Endothelial cell of umbilical vein (primary cell): ENCODE data around the gene H3-3A. TPM values are rescaled to one million over a fixed set of nuclear protein-coding genes. Genes with fewer than 3 reads are reported as not detected.
A peak's percentile ranks its signal among the peaks of the same experiment; 100 is the strongest.

Source experiments
- BruUV-seq: library from RNA; stranded (reverse); fragments of 400-500 nt; replicated peaks from 2 replicates; lab custom pipeline; 2021; lab: Mats Ljungman, UMichigan
- CTCF ChIA-PET: fragments of 300-600, 350-600 bp; sonication (Branson Sonifier 250); formaldehyde crosslinking; loops from one replicate; lab custom pipeline; 2021; ENCODE audit warnings: antibody characterized with exemption, inconsistent platforms; lab: Charles Lee
- POLR2A ChIA-PET: fragments of 300-600, 350-600 bp; sonication (Branson Sonifier 250); formaldehyde crosslinking; loops from one replicate; lab custom pipeline; 2021; ENCODE audit warnings: antibody characterized with exemption, inconsistent platforms; lab: Charles Lee
- DNase-seq: peaks from one replicate; pipeline ENCODE4 v3.0.0-alpha.2; 2011; ENCODE audit warnings: low read depth, low spot score
- FAIRE-seq: peaks from 2 replicates; lab custom pipeline; 2011; peaks lifted over from hg19 to GRCh38; lab: Jason Lieb, UNC
- H2AFZ ChIP-seq: 2 replicates; pipeline ENCODE4 v1.6.0; 2012; ENCODE audit warnings: low read depth, low read length, control low read depth, inconsistent platforms
- H3K27ac ChIP-seq: 2 replicates; pipeline ENCODE4 v1.5.1; 2011; ENCODE audit warnings: low read depth, mild to moderate bottlenecking, control low read depth, low read length, moderate library complexity; ENCODE audit not compliant: insufficient read depth
- H3K27me3 ChIP-seq, 2 experiments: 2 replicates each; pipeline versions ENCODE4 v1.6.0 to v1.6.1; 2011; ENCODE audit warnings: low read length in 2 of 2, mixed read lengths in 1 of 2; ENCODE audit not compliant: control insufficient read depth in 2 of 2, insufficient read depth in 2 of 2
- H3K36me3 ChIP-seq, 2 experiments: 2 replicates in 1 of 2; 3 replicates in 1 of 2; pipeline ENCODE4 v1.5.1; 2011; ENCODE audit warnings: low read length in 2 of 2, mild to moderate bottlenecking in 1 of 2, moderate library complexity in 1 of 2; ENCODE audit not compliant: control insufficient read depth in 2 of 2, insufficient read depth in 2 of 2; ENCODE audit errors: extremely low read depth in 1 of 2
- H3K4me1 ChIP-seq: 3 replicates; pipeline ENCODE4 v1.5.1; 2011; ENCODE audit warnings: mild to moderate bottlenecking, low read length; ENCODE audit not compliant: control insufficient read depth, insufficient read depth; ENCODE audit errors: extremely low read depth
- H3K4me2 ChIP-seq: 2 replicates; pipeline ENCODE4 v1.6.1; 2011; ENCODE audit warnings: low read length, control low read depth, mixed read lengths; ENCODE audit not compliant: insufficient read depth
- H3K4me3 ChIP-seq, 3 experiments: fragments of 200-600 bp in 1 of 3; sonication (generic), shearing (Covaris generic) in 1 of 3; replicated peaks in 1 of 3; 2 replicates each; pipeline ENCODE4 v1.5.1; 2011 to 2016; ENCODE audit warnings: control low read depth in 3 of 3, low read length in 3 of 3, mild to moderate bottlenecking in 2 of 3, inconsistent platforms in 1 of 3, low read depth in 1 of 3, moderate library complexity in 1 of 3; ENCODE audit not compliant: insufficient read depth in 1 of 3
- H3K79me2 ChIP-seq: 2 replicates; pipeline ENCODE4 v1.6.0; 2012; ENCODE audit warnings: low read length, inconsistent platforms; ENCODE audit not compliant: control insufficient read depth, insufficient read depth
- H3K9ac ChIP-seq: replicated peaks from 2 replicates; pipeline ENCODE3; 2011; ENCODE audit warnings: low read length, control low read depth; ENCODE audit not compliant: insufficient read depth; ENCODE audit errors: extremely low read depth
- H3K9me1 ChIP-seq: replicated peaks from 3 replicates; pipeline ENCODE4 v1.6.0; 2011; ENCODE audit warnings: mild to moderate bottlenecking, low read length; ENCODE audit not compliant: control insufficient read depth, insufficient read depth; ENCODE audit errors: extremely low read depth
- H3K9me3 ChIP-seq: replicated peaks from 2 replicates; pipeline ENCODE4 v1.5.1; 2012; ENCODE audit warnings: low read length, inconsistent platforms; ENCODE audit not compliant: control insufficient read depth, insufficient read depth
- H4K20me1 ChIP-seq: replicated peaks from 2 replicates; pipeline ENCODE3; 2011; ENCODE audit warnings: mild to moderate bottlenecking, low read length; ENCODE audit not compliant: control insufficient read depth, insufficient read depth; ENCODE audit errors: extremely low read depth
- FOS ChIP-seq: IDR thresholded peaks from 2 replicates; pipeline ENCODE4 v1.6.1; 2011; ENCODE audit warnings: mild to moderate bottlenecking, low read length, moderate library complexity, borderline replicate concordance; ENCODE audit not compliant: insufficient read depth
- GATA2 ChIP-seq: IDR thresholded peaks from 2 replicates; pipeline ENCODE4 v1.7.0; 2011; ENCODE audit warnings: low read depth, mild to moderate bottlenecking, moderate library complexity, mixed read lengths, low read length; ENCODE audit not compliant: insufficient read length, insufficient read depth
- JUN ChIP-seq: IDR thresholded peaks from 2 replicates; pipeline ENCODE4 v1.6.1; 2011; ENCODE audit warnings: borderline replicate concordance, low read depth; ENCODE audit not compliant: insufficient read length, insufficient read depth
- MYC ChIP-seq: IDR thresholded peaks from one replicate; pipeline ENCODE4 v1.6.1; 2011; ENCODE audit warnings: mild to moderate bottlenecking, low read depth, low read length
- POLR2AphosphoS5 ChIP-seq: IDR thresholded peaks from 2 replicates; pipeline ENCODE4 v1.6.1; 2012; ENCODE audit warnings: low read depth, mild to moderate bottlenecking, control low read depth, low read length, moderate library complexity; ENCODE audit not compliant: insufficient read depth
- dilution Hi-C: fragments of 300-500 bp; cut with MboI; formaldehyde crosslinking; loops from one replicate; pipeline ENCODE4 v1.15.0; 2019; ENCODE audit warnings: low sequenced_read_pairs; ENCODE audit not compliant: extremely low pct_ligation_motif_present
- intact Hi-C: fragments of 100-400 bp; cut with micrococcal nuclease; formaldehyde crosslinking; loops from one replicate; pipeline ENCODE4 v1.10.0; 2022
- polyA plus RNA-seq, 4 experiments: library from polyadenylated mRNA; depleted of rRNA in 3 of 4; stranded (reverse) in 3 of 4; unstranded in 1 of 4; fragments of >200 nt; gene quantifications; 2 replicates each; pipeline versions ENCODE4 v1.2.1 to v1.2.3, GENCODE V29; 2011 to 2012; ENCODE audit warnings: missing spikeins in 1 of 4
- total RNA-seq: library from RNA; stranded (reverse); gene quantifications from 2 replicates; pipeline ENCODE4 v1.2.3, GENCODE V29; 2021
- TF ChIP-seq, protein P1 (sequence below), 2 donors: IDR thresholded peaks; 1 replicate in 1 of 2; 2 replicates in 1 of 2; pipeline ENCODE4 v1.5.1; 2011; ENCODE audit warnings: low read length in 2 of 2, mild to moderate bottlenecking in 2 of 2, moderate library complexity in 2 of 2, control low read depth in 1 of 2, inconsistent platforms in 1 of 2, low read depth in 1 of 2; ENCODE audit not compliant: insufficient read depth in 1 of 2; ENCODE audit errors: extremely low read depth in 1 of 2
- TF ChIP-seq, protein P2 (sequence below): IDR thresholded peaks from 2 replicates; pipeline ENCODE4 v1.6.1; 2011; ENCODE audit not compliant: insufficient read depth, insufficient read length

H3-3A gene
- total and polyA plus RNA-seq, 2 donors (not counting 3 experiments of a cell fraction or from before 2014, with no cell fraction given), result 426 to 477 TPM

DNA sequence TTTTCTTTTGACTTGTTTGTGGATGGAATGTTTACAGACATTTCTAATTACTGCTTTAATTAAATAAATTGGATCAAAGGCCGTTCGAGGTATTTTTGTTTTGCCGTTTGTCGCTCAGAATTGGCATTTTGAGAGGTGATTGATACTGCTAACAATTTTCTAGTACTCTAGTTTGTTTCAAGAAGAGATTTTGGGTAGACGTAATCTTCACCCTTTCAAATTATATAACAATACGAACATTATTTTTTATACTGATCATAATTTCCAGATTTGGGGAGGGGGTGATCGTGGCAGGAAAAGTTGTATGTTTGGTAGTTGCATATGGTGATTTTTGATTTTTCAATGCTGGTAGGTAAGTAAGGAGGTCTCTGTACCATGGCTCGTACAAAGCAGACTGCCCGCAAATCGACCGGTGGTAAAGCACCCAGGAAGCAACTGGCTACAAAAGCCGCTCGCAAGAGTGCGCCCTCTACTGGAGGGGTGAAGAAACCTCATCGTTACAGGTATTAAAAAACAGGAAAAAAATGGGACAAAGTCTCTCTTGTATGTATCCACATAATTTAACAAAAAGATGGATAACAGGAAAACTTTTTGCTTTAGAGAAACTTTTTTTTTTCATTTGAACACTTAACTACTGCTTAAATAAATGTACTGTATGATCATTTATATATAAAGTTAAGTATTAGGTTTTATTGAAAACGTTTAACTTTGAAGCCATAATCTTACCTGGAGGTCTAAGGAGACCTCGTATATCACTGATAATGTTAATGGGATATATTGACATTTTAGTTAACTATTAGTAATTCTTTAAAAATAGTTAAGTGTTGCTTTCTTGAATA lies 1.7 kb downstream of the H3-3A start:
- FAIRE-seq, result no peak
- no TSS peak for BruUV-seq

More for the DNA sequence above, 1.7 kb downstream of the H3-3A start:
- H2AFZ ChIP-seq, result no peak overlapping the region
- H3K4me3 ChIP-seq, result peak overlapping the region; percentile 60 to 99 (median 90)
- dilution Hi-C loops (no loop called here), intact Hi-C loops (loop anchor here (1.0 to 5.0 kb wide), 6 partner anchors 19 to 637 kb away; partner anchors contain the start of genes ACBD3, LBR and PYCR2)
- peaks cover 24% of the 10 kb centered on the region for H3K4me1 ChIP-seq
- no peaks in the 10 kb centered on the region for H3K9me3 ChIP-seq
- no peaks in the 10 kb centered on the region for H3K27me3 ChIP-seq
- ChIA-PET POLR2A (interaction anchor here (0.6 to 1.1 kb wide), 4 partner anchors 15 to 481 kb away, joined by 4 to 9 read pairs (median 5); partner anchors contain the start of gene SDE2), CTCF (interaction anchor here (0.6 to 4.2 kb wide), 52 partner anchors 9 to 619 kb away, joined by 3 to 139 read pairs (median 6); partner anchors contain the start of genes LIN9, SDE2 and SRP9)
- TF ChIP-seq, protein P1, sequence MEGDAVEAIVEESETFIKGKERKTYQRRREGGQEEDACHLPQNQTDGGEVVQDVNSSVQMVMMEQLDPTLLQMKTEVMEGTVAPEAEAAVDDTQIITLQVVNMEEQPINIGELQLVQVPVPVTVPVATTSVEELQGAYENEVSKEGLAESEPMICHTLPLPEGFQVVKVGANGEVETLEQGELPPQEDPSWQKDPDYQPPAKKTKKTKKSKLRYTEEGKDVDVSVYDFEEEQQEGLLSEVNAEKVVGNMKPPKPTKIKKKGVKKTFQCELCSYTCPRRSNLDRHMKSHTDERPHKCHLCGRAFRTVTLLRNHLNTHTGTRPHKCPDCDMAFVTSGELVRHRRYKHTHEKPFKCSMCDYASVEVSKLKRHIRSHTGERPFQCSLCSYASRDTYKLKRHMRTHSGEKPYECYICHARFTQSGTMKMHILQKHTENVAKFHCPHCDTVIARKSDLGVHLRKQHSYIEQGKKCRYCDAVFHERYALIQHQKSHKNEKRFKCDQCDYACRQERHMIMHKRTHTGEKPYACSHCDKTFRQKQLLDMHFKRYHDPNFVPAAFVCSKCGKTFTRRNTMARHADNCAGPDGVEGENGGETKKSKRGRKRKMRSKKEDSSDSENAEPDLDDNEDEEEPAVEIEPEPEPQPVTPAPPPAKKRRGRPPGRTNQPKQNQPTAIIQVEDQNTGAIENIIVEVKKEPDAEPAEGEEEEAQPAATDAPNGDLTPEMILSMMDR (IDR thresholded peaks at IDR 0.05; ENCODE audit: extremely low read depth in 1 of 2, insufficient read depth in 1 of 2, low read depth in 1 of 2, low read length in 2 of 2), result peak; percentile 41 to 54
- TF ChIP-seq MYC (no peak), POLR2AphosphoS5 (no peak), FOS (no peak), JUN (no peak), GATA2 (no peak)
- TF ChIP-seq, protein P2, sequence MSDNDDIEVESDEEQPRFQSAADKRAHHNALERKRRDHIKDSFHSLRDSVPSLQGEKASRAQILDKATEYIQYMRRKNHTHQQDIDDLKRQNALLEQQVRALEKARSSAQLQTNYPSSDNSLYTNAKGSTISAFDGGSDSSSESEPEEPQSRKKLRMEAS, result no peak
- peak overlapping the region; percentile 98 for H3K4me2 ChIP-seq
- H3K9me1 ChIP-seq, result no peaks in the 10 kb centered on the region
- H3K27ac ChIP-seq, result peak overlapping the region; percentile 95
- DNase-seq, result peak; percentile 29
- peaks cover 7 to 16% of the 10 kb centered on the region in 2 experiments for H3K36me3 ChIP-seq
- peaks cover 62% of the 10 kb centered on the region for H3K79me2 ChIP-seq
- H3K9ac ChIP-seq, result peak overlapping the region; percentile 99
- H4K20me1 ChIP-seq, result peaks cover 13% of the 10 kb centered on the region
